Bone marrow (tissue), 2 donors: ENCODE measurements around the gene GABRP.
"Not testable (repeated sequence)": the region's sequence is repeated elsewhere in the genome, so short reads cannot be mapped to it uniquely, and the experiment has no call there.

Experiments
- DNase-seq, 2 donors: peaks; one replicate each; lab custom pipeline; 2025; lab: John Stamatoyannopoulos, UW

Gene GABRP, protein sequence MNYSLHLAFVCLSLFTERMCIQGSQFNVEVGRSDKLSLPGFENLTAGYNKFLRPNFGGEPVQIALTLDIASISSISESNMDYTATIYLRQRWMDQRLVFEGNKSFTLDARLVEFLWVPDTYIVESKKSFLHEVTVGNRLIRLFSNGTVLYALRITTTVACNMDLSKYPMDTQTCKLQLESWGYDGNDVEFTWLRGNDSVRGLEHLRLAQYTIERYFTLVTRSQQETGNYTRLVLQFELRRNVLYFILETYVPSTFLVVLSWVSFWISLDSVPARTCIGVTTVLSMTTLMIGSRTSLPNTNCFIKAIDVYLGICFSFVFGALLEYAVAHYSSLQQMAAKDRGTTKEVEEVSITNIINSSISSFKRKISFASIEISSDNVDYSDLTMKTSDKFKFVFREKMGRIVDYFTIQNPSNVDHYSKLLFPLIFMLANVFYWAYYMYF

DNA sequence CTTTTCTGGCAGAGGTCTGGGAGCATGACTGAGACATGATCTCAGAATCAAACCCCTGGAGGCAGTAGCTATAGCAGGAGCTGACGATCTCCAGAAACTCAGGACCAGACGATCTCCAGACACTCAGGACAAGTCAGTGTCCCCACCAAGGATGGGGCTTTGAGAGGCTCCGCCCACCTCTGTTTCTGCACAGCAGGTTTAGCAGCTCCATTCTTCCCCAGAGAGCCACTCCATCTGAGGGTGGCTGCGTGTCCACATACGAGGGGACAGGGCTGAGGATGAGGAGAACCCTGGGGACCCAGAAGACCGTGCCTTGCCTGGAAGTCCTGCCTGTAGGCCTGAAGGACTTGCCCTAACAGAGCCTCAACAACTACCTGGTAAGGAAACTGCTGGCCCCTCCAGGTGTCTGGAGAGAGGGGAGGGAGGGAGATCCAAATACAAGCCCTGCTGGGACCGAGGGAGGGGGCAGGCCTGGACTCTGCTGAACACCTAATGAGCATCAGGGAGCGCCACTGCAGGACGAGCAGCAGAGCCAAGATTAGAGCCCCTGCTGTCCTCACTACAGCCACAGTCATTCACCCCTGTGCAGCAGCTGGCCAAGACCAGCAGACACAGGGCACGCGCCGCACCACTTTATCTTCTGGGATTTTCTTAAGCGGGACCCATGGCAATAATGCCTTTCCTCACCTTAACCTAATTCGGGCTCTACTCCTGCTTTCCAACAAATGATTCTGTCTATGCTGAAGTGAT lies at the start of gene GABRP:
Gene GABRP, plus strand, starts transcription at position 228 of the 750 bp plus-strand sequence. CDS start 4,891 bp downstream, outside the sequence.
- DNase-seq: no peak

GRCh38 chr5:170736966-170737365 lies 46.6 kb upstream of the GABRP start:
- DNase-seq: no peak

DNA sequence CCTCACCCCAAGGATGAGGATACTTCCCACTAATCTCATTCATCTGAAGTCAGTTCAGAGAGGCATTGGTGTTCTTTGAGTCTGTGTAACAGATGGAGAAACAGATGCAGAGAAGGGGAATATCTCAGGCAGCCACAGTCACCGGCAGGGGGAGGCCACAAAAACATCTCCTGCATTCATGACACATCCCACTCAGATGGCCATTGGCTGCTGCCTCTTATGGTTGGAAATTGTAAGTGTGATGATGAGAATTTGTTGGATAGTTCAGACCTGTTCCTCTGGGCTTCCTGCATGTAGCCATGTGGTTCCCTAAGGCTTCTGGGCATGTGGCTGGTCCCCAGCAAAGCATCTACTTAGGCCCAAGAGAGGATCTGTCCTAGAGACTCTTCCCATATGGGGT lies 45.9 kb upstream of the GABRP start:
- DNase-seq: no peak

DNA sequence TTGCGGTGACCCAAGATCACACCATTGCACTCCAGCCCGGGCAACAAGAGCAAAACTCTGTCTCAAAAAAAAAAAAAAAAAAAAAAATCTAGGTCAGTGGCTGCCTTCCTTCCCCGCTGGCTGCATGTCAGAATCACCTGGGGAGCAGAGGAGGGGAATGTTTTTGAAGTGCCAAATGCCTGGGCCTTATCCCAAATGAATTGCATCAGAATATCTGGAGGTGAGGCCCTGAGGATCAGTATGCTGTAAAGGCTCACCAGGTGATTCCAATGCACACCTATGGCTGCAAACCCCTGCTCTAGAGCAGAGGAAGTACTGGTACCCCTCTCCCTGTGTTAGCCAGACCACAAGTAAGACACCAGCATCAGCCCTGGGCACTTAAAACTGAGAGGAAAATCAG lies 44.7 kb upstream of the GABRP start:
- DNase-seq: no peak

GRCh38 chr5:170739446-170739845 lies 44.1 kb upstream of the GABRP start:
- DNase-seq: no peak

GRCh38 chr5:170740551-170741205 lies 42.8 kb upstream of the GABRP start:
- DNase-seq: no peak

DNA sequence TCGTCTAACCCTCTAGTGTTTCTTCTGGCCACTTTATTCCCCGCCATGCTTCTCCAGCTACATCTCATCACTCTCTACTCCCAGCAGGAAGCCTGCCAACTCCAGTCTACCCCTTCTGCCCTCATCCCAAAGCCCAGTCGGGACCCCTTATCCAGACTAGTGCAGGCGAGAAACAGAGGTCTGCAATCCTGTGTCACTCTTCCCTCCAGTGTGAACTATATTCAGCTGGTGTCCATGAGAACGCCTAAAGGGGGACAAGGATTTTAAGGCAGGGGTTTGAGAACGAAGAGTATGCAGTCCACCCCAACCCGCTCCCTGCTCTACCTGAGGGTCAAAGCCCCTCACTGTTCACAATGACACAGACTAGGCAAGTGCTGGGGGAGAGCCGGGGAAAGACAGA lies 41.7 kb upstream of the GABRP start:
- DNase-seq: no peak

GRCh38 chr5:170743876-170744212 lies 39.7 kb upstream of the GABRP start:
- DNase-seq: no peak

DNA sequence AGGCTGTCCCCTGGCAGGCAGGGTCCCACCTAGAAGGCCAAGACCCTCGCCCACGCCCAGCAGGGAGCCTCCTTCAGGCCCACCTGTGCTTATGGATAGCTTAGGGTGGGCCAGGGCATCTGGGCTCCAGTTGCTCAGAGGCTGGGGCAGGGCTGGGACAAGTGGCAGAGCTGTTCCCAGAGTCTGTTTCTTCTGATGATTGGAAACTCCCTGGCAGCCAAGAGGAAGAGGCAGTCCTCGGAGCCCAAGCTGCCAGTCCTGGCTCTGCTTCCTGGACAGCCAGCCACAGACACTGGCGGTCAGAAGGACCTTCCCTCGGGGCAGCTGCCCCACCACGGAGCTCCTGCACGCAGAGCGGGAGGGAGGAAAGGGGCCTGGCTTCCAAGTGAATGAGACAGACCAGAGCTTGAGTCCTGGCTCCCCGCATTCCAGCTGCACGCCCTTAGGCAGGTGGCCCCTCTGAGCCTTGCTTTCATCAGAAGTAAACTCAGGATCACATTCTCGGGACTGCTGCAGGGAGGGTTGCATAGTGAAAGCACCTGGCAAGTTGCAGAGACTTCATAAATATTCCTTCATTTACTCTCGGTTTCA lies 37.9 kb upstream of the GABRP start:
- no peak for DNase-seq

GRCh38 chr5:170746075-170746960 lies 37.2 kb upstream of the GABRP start:
- DNase-seq: no peak

- DNase-seq: no peak
Observed at GRCh38 chr5:170746961-170747340, 36.6 kb upstream of the GABRP start.

GRCh38 chr5:170747357-170747756 lies 36.2 kb upstream of the GABRP start:
- DNase-seq: no peak

DNA sequence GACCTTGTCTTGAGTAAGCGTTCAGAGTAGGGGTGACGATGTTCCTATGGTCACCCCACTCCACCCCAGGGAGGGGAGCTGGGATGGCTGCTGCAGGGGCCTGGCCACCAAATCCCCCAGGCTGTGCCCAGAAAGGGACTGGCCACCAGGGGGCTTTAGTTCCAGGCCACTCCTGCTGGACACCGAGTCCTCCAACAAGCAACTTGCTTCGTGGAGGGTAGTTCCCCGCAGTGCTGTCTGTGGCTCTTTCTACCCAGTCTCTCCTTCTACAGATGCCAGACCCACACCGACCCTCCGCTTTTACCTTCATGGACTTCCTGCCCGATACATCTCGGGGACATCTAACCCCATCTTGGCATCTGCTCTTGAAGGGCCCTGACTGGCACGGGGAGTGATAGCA lies 35.7 kb upstream of the GABRP start:
- no peak for DNase-seq

DNA sequence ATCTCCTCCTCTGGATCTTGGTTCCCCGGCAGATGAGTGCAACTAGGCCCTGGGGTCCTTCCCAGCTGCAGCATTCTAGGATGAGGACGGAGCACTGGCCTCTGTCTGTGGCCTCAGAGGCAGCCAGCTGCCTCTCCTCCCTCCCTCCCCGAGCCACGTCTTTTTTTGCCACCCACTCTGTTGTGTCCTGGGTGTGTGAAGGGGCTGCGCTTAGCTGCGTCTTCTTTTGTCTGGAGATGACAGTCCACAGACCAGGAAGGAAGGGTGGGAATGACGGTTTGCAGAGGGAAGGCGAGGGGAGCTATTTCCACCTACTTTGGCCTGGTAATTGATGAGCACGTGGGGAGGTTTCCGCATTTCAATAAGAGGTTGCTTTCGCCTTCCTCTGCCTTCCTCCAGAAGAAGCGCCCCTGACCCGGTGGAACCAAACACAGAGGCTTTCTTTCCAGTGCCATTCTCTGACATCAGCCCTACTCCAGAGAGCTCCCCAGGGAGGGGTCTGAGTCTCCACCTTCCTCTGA lies 34.5 kb upstream of the GABRP start:
- DNase-seq: no peak

DNA sequence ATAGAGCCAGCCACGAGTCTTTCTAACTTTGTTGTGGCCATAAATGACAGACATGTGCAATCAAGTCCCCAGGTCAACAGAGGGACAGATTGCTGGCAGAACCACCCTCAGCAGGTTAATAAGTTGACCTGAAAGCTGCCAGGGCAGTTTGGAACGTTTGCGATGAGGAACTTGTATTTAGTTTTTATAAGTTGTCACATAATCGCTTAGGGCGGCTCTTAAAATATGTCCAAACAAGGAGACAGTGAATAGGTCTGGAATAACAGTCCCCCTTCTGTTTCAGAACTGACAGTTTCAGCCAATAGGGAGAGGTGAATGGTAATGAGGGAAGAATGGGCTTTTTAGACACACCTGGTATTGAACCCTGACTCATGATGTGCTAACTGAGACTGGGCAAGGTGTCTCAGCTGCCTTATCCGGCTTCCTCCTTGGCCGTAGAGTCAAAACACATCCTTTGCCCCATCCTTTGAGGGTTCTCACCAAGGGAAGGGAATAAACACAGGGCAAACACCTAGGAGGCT lies 33.6 kb upstream of the GABRP start:
- no peak for DNase-seq

DNA sequence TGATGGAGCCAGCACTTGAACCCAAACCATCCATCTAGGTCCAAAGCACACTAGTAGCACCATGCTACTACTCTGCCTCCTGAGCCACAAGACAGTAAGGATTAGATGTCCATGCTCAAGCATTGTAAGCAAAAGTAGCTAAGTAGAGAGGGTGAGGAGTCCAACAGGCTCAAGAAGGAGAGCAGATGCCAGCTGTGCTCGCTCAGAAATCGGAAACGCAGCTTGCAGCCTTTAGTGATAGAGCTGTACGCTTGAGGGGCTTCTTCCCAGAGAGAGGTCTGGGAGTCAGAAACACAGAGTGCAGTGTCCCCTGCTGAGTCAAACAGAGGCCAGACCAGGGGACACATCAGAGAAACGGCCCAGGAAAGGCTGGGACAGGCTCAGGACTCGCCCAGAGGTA lies 32.7 kb upstream of the GABRP start:
- DNase-seq: no peak

- no peak for DNase-seq
Observed at GRCh38 chr5:170751631-170752030, 31.9 kb upstream of the GABRP start.

- no peak for DNase-seq
Observed at GRCh38 chr5:170752257-170753215, 31.0 kb upstream of the GABRP start.

DNA sequence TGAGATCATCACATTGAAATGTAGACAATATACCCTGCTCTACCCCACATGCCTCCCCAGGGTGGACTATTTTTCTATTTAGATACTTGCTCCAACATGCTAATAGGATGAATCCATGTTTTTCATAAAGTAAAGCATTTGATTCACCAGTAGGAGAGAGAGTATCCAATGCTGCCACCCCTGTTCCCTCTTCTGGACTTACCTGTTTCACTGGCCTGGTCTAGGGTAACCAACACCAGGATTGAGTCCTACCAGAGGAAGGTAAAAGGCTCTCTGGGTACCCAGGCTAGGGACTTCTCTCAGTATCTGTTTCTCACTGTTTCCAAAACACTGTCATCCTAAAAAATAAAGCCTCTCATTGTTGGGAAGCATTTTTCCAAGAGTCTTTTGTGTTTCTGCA lies 30.2 kb upstream of the GABRP start:
- no peak for DNase-seq

DNA sequence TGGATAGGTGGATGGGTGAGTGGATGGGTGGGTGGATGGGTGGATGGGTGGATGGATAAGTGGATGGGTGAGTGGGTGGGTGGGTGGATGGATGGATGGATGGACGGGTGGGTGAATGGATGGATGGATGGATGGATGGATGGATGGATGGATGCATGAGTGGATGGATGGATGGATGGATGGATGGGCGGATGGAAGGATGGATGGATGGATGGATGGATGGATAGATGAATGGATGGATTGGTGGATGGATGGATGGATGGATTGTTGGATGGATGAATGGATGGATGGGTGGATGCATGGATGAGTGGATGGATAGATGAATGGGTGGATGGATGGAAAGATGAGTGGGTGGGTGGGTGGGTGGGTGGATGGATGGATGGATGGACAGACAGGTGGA lies 29.0 kb upstream of the GABRP start:
- not testable (repeated sequence) for DNase-seq
